Measurements from ENCODE around the gene INPP4B. TPM values are rescaled to one million over a fixed set of nuclear protein-coding genes. Genes with fewer than 3 reads are reported as not detected.

The INPP4B gene
- total RNA-seq, 1 experiment from 2014 or later, result 0.07 TPM

- Histone ChIP-seq H4K5ac (ENCODE audit: insufficient read length, low read depth, low read length) (no peak overlapping the region), H3K9me3 (ENCODE audit: control insufficient read depth, low read depth, low read length) (no peaks in the 10 kb centered on the region), H3K18ac (ENCODE audit: insufficient read length, low read depth, low read length) (no peak overlapping the region), H4K20me1 (ENCODE audit: control insufficient read depth, insufficient read depth, insufficient read length) (no peaks in the 10 kb centered on the region), H3K4me1 (ENCODE audit: insufficient read depth, low read length) (no peaks in the 10 kb centered on the region), H2BK120ac (ENCODE audit: low read depth, low read length, poor library complexity, severe bottlenecking) (no peak overlapping the region), H3K9ac (ENCODE audit: extremely low read depth, insufficient read length, low read length) (no peak overlapping the region), H2BK12ac (ENCODE audit: insufficient read length, low read depth, low read length) (no peak overlapping the region), H3T11ph (ENCODE audit: low read length) (no peak overlapping the region), H2AFZ (ENCODE audit: low read length) (no peak overlapping the region), H2BK20ac (ENCODE audit: low read depth, low read length, poor library complexity, severe bottlenecking) (no peak overlapping the region), H3K4me2 (ENCODE audit: insufficient read depth, insufficient read length, low read length) (no peak overlapping the region), H4K8ac (replicated peaks; ENCODE audit: insufficient read length, low read depth, low read length) (no peak overlapping the region), H3K14ac (ENCODE audit: insufficient read depth, low read length) (no peak overlapping the region), H3K56ac (ENCODE audit: insufficient read length, low read depth, low read length) (no peak overlapping the region), H2BK5ac (ENCODE audit: insufficient read length, low read length) (no peak overlapping the region), H3K79me2 (ENCODE audit: insufficient read depth, low read length) (no peaks in the 10 kb centered on the region), H2BK15ac (ENCODE audit: low read depth, low read length) (no peak overlapping the region), H2AK5ac (ENCODE audit: insufficient read length, low read length) (no peak overlapping the region), H3K4ac (ENCODE audit: low read depth, low read length) (no peak overlapping the region), H3K23me2 (ENCODE audit: insufficient read length, low read depth, low read length, poor library complexity, severe bottlenecking) (no peaks in the 10 kb centered on the region), H3K27me3 (ENCODE audit: insufficient read depth, low read length) (no peaks in the 10 kb centered on the region), H4K91ac (ENCODE audit: insufficient read length, low read depth, low read length) (no peak overlapping the region), H3K79me1 (ENCODE audit: insufficient read depth, low read depth, low read length, poor library complexity, severe bottlenecking) (no peaks in the 10 kb centered on the region), H3K23ac (ENCODE audit: insufficient read length, low read depth, low read length) (no peak overlapping the region), H3K27ac (ENCODE audit: insufficient read length, low read depth, low read length) (no peak overlapping the region)
- Mint-ChIP-seq H3K27me3 (ENCODE audit: low read depth) (no peaks in the 10 kb centered on the region), H3K9me3 (no peaks in the 10 kb centered on the region), H3K36me3 (ENCODE audit: insufficient read depth in 1 of 3, low read depth in 3 of 3) (no peaks in the 10 kb centered on the region), H3K27ac (no peak overlapping the region), H3K4me3 (no peak overlapping the region), H3K4me1 (no peaks in the 10 kb centered on the region)
- WGBS (ENCODE audit: extremely low coverage, insufficient read length, low lambda C conversion rate), result no CpG with 5 or more reads among the region's 2 CpGs
- TF ChIP-seq CTCF (conservative IDR thresholded peaks at IDR 0.05), result no peak
- no peak for DNase-seq
Observed at GRCh38 chr4:142160509-142160908, 685.6 kb downstream of the INPP4B start.

Data from H9 (cell line).